ENCODE results near the gene LIN28B. TPM values are rescaled to one million over a fixed set of nuclear protein-coding genes. Genes with fewer than 3 reads are reported as not detected.

Gene LIN28B
- total and polyA plus RNA-seq, 7 donors, result not detected

GRCh38 chr6:105066233-105066632, 109.3 kb downstream of the LIN28B start:
- intact Hi-C loops (cut with DNase I), result no loop called here
- TF ChIP-seq, protein P1, sequence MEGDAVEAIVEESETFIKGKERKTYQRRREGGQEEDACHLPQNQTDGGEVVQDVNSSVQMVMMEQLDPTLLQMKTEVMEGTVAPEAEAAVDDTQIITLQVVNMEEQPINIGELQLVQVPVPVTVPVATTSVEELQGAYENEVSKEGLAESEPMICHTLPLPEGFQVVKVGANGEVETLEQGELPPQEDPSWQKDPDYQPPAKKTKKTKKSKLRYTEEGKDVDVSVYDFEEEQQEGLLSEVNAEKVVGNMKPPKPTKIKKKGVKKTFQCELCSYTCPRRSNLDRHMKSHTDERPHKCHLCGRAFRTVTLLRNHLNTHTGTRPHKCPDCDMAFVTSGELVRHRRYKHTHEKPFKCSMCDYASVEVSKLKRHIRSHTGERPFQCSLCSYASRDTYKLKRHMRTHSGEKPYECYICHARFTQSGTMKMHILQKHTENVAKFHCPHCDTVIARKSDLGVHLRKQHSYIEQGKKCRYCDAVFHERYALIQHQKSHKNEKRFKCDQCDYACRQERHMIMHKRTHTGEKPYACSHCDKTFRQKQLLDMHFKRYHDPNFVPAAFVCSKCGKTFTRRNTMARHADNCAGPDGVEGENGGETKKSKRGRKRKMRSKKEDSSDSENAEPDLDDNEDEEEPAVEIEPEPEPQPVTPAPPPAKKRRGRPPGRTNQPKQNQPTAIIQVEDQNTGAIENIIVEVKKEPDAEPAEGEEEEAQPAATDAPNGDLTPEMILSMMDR (IDR thresholded peaks at IDR 0.05), result no peak
- H3K4me1 ChIP-seq, result no peaks in the 10 kb centered on the region

GRCh38 chr6:105066836-105067235, 109.9 kb downstream of the LIN28B start:
- no peaks in the 10 kb centered on the region for H3K9me3 ChIP-seq
- DNase-seq (no peak), ATAC-seq (no peak)
- no peaks in the 10 kb centered on the region for H3K36me3 ChIP-seq (ENCODE audit: insufficient read depth in 1 of 2, low read depth in 1 of 2)
- intact Hi-C loops (cut with DNase I), result no loop called here
- H3K27me3 ChIP-seq (ENCODE audit: insufficient read depth in 3 of 3, low read length in 2 of 3), result peaks cover 0 to 17% (median 5%) of the 10 kb centered on the region in 3 donors
- 65 to 68% (median 65%) methylated on average over 3 of the region's 3 CpGs for WGBS, 3 donors
- no peaks in the 10 kb centered on the region for H3K4me1 ChIP-seq
- TF ChIP-seq, protein P1 (IDR thresholded peaks at IDR 0.05), result no peak
- no peak overlapping the region for H3K27ac ChIP-seq
- H3K4me3 ChIP-seq, result no peak overlapping the region

More at GRCh38 chr6:105066233-105066632, 109.3 kb downstream of the LIN28B start:
- Histone ChIP-seq H3K27me3 (ENCODE audit: insufficient read depth in 3 of 3, low read length in 2 of 3) (peaks cover 0 to 17% (median 5%) of the 10 kb centered on the region in 3 donors), H3K27ac (no peak overlapping the region), H3K9me3 (no peaks in the 10 kb centered on the region), H3K36me3 (ENCODE audit: insufficient read depth in 1 of 2, low read depth in 1 of 2) (no peaks in the 10 kb centered on the region), H3K4me3 (no peak overlapping the region)
- DNase-seq (no peak), ATAC-seq (no peak)
- WGBS, 3 donors, result 73 to 82% (median 74%) methylated on average over 3 of the region's 3 CpGs

- Histone ChIP-seq H3K4me1 (no peaks in the 10 kb centered on the region), H3K27me3 (ENCODE audit: insufficient read depth in 3 of 3, low read length in 2 of 3) (peaks cover 0 to 17% (median 5%) of the 10 kb centered on the region in 3 donors), H3K4me3 (no peak overlapping the region), H3K9me3 (no peaks in the 10 kb centered on the region), H3K36me3 (ENCODE audit: insufficient read depth in 1 of 2, low read depth in 1 of 2) (no peaks in the 10 kb centered on the region), H3K27ac (no peak overlapping the region)
- ATAC-seq (no peak), DNase-seq (no peak)
- 3 to 22% (median 21%) methylated on average over 1 of the region's 1 CpG for WGBS, 3 donors
- TF ChIP-seq, protein P1 (IDR thresholded peaks at IDR 0.05), result no peak
- intact Hi-C loops (cut with DNase I), result no loop called here
Observed at GRCh38 chr6:105067329-105067728, 110.4 kb downstream of the LIN28B start.

- H3K4me3 ChIP-seq, result no peak overlapping the region
- H3K9me3 ChIP-seq, result no peaks in the 10 kb centered on the region
- H3K27ac ChIP-seq, result no peak overlapping the region
- TF ChIP-seq, protein P1 (IDR thresholded peaks at IDR 0.05), result no peak
- H3K4me1 ChIP-seq, result no peaks in the 10 kb centered on the region
- H3K27me3 ChIP-seq (ENCODE audit: insufficient read depth in 3 of 3, low read length in 2 of 3), result peaks cover 0 to 12% (median 5%) of the 10 kb centered on the region in 3 donors
- DNase-seq (no peak), ATAC-seq (no peak)
- no peaks in the 10 kb centered on the region for H3K36me3 ChIP-seq (ENCODE audit: insufficient read depth in 1 of 2, low read depth in 1 of 2)
- intact Hi-C loops (cut with DNase I), result no loop called here
- WGBS, 3 donors, result 65 to 70% (median 66%) methylated on average over 2 of the region's 2 CpGs
Observed at GRCh38 chr6:105068407-105068806, 111.5 kb downstream of the LIN28B start.

GRCh38 chr6:105069821-105070445, 113.0 kb downstream of the LIN28B start:
- Histone ChIP-seq H3K9me3 (no peaks in the 10 kb centered on the region), H3K4me1 (no peaks in the 10 kb centered on the region), H3K36me3 (ENCODE audit: insufficient read depth in 1 of 2, low read depth in 1 of 2) (no peaks in the 10 kb centered on the region), H3K27ac (no peak overlapping the region), H3K4me3 (no peak overlapping the region), H3K27me3 (ENCODE audit: insufficient read depth in 3 of 3, low read length in 2 of 3) (peaks cover 0 to 12% (median 5%) of the 10 kb centered on the region in 3 donors)
- TF ChIP-seq, protein P1 (IDR thresholded peaks at IDR 0.05), result no peak
- DNase-seq, result no peak
- WGBS, 3 donors, result 79 to 100% (median 89%) methylated on average over 1 of the region's 1 CpG
- intact Hi-C loops (cut with DNase I), result no loop called here
- ATAC-seq, result no peak

Measured in psoas muscle (tissue), 8 donors.